Cardiac muscle cell (in vitro differentiated cells and primary cell): ENCODE data around the gene CABP5. TPM values are rescaled to one million over a fixed set of nuclear protein-coding genes. Genes with fewer than 3 reads are reported as not detected.

Experiments
- DNase-seq, 2 donors: peaks; one replicate each; pipeline versions ENCODE4 v3.0.0 to v3.0.0-alpha.2; 2010 to 2017; ENCODE audit warnings: low read depth in 1 of 2, low spot score in 1 of 2
- H3K27ac ChIP-seq: fragments of 200-600 bp; sonication (generic); 2 replicates; pipeline ENCODE4 v1.5.1; 2016
- H3K27me3 ChIP-seq: fragments of 200-600 bp; sonication (generic); 2 replicates; pipeline ENCODE4 v1.6.0; 2016; ENCODE audit warnings: control low read depth
- H3K36me3 ChIP-seq: fragments of 200-600 bp; sonication (generic); 2 replicates; pipeline ENCODE4 v1.5.1; 2016; ENCODE audit warnings: control low read depth
- H3K4me1 ChIP-seq: fragments of 200-600 bp; sonication (generic); 2 replicates; pipeline ENCODE4 v1.8.1; 2017; ENCODE audit warnings: low read depth, mild to moderate bottlenecking, mixed run types
- H3K4me3 ChIP-seq: fragments of 200-600 bp; sonication (generic); 2 replicates; pipeline ENCODE4 v1.5.1; 2016; ENCODE audit warnings: mild to moderate bottlenecking
- H3K9me3 ChIP-seq: fragments of 200-600 bp; sonication (generic); 2 replicates; pipeline ENCODE4 v1.5.1; 2017; ENCODE audit warnings: low read depth, mild to moderate bottlenecking, control low read depth
- CTCF ChIP-seq: IDR thresholded peaks from 2 replicates; pipeline ENCODE4 v1.5.1; 2012; ENCODE audit warnings: low read depth, mild to moderate bottlenecking, low read length
- polyA plus RNA-seq: library from polyadenylated mRNA; unstranded; fragments of >200 nt; fragmentation: Nextera tagmentation; extraction: Ambion mirVana; gene quantifications from 2 replicates; pipeline ENCODE4 v1.2.1, GENCODE V29; 2016
- total RNA-seq: library from RNA; depleted of rRNA; stranded (reverse); fragments of >200 nt; gene quantifications from 2 replicates; pipeline ENCODE4 v1.2.3, GENCODE V29; 2016

Gene CABP5
- total and polyA plus RNA-seq, 2 experiments from 2014 or later, result not detected

GRCh38 chr19:48041877-48042580 lies 1.9 kb downstream of the CABP5 start:
- Histone ChIP-seq H3K36me3 (no peaks in the 10 kb centered on the region), H3K4me1 (no peaks in the 10 kb centered on the region), H3K27me3 (no peaks in the 10 kb centered on the region), H3K4me3 (no peak overlapping the region), H3K27ac (no peak overlapping the region), H3K9me3 (no peaks in the 10 kb centered on the region)
- no peak for TF ChIP-seq CTCF
- no peak for DNase-seq

GRCh38 chr19:48036765-48037164 lies 7.1 kb downstream of the CABP5 start:
- DNase-seq, result no peak
- no peak overlapping the region for H3K27ac ChIP-seq
- no peaks in the 10 kb centered on the region for H3K9me3 ChIP-seq
- no peak for TF ChIP-seq CTCF
- H3K27me3 ChIP-seq, result no peaks in the 10 kb centered on the region
- no peaks in the 10 kb centered on the region for H3K36me3 ChIP-seq
- H3K4me3 ChIP-seq, result no peak overlapping the region
- no peaks in the 10 kb centered on the region for H3K4me1 ChIP-seq

GRCh38 chr19:48033604-48034003 lies 10.3 kb downstream of the CABP5 start:
- no peaks in the 10 kb centered on the region for H3K9me3 ChIP-seq
- no peaks in the 10 kb centered on the region for H3K36me3 ChIP-seq
- no peak overlapping the region for H3K4me3 ChIP-seq
- H3K4me1 ChIP-seq, result no peaks in the 10 kb centered on the region
- H3K27ac ChIP-seq, result no peak overlapping the region
- no peak for TF ChIP-seq CTCF
- no peak for DNase-seq
- H3K27me3 ChIP-seq, result no peaks in the 10 kb centered on the region

GRCh38 chr19:48030073-48030472 lies 13.8 kb downstream of the CABP5 start:
- no peak for DNase-seq
- H3K4me3 ChIP-seq, result no peak overlapping the region
- no peaks in the 10 kb centered on the region for H3K4me1 ChIP-seq
- no peaks in the 10 kb centered on the region for H3K27me3 ChIP-seq
- H3K9me3 ChIP-seq, result no peaks in the 10 kb centered on the region
- TF ChIP-seq CTCF, result no peak
- H3K36me3 ChIP-seq, result no peaks in the 10 kb centered on the region
- H3K27ac ChIP-seq, result no peak overlapping the region

- no peak overlapping the region for H3K4me3 ChIP-seq
- H3K9me3 ChIP-seq, result no peaks in the 10 kb centered on the region
- no peak for DNase-seq
- H3K27me3 ChIP-seq, result no peaks in the 10 kb centered on the region
- H3K36me3 ChIP-seq, result no peaks in the 10 kb centered on the region
- no peak overlapping the region for H3K27ac ChIP-seq
- H3K4me1 ChIP-seq, result no peaks in the 10 kb centered on the region
- TF ChIP-seq CTCF, result no peak
Observed at GRCh38 chr19:48029431-48029830, 14.4 kb downstream of the CABP5 start.
